ENCODE data around the gene TMEM178A.
"Not testable (repeated sequence)": the region's sequence is repeated elsewhere in the genome, so short reads cannot be mapped to it uniquely, and the experiment has no call there.

Gene TMEM178A

DNA sequence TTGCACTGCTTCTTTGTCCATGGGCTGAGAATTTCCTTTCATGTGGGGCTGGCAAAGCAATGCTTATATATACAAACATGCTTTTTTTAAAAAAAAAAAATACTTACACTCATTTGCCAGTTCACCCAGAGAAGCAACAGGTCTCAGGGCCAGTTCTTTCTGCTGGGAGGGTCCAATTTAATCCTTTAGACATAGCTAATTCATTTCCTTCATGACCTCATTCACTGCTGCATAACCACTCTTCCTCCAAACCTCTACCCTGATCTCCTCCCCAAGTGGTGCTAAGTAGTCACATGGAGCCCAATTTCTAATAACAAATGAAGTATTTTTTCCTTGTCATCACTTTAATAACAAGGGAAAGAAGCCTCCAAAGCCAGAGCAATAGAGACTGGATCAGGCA, 17.1 kb upstream of the TMEM178A start:
- DNase-seq (ENCODE audit: low read depth), result no peak

DNA sequence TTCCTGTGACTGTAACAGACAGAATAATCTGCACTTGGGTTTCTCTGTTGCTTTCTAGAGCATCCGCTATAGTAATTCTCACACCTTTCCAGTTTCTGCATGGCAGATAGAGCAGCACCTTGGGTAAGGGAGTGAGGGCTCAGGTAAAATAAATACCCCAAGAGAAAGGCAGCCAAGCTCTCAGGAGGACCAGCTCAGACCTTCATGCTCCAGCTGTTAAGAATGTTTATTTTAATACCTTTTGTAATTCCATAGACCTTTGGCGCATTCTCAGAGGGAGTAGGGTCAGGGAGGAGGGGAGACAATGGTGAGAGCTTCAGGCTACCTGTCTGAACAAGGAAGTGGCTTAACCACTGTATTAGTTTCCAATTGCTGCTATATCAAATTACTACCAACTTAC, 16.2 kb upstream of the TMEM178A start:
- no peak for DNase-seq (ENCODE audit: low read depth)

- DNase-seq (ENCODE audit: low read depth), result no peak
These were observed 15.2 kb upstream of the TMEM178A start for GRCh38 chr2:39650468-39650867.

- DNase-seq (ENCODE audit: low read depth), result not testable (repeated sequence)
These were observed 9.5 kb upstream of the TMEM178A start for GRCh38 chr2:39656215-39656614.

DNA sequence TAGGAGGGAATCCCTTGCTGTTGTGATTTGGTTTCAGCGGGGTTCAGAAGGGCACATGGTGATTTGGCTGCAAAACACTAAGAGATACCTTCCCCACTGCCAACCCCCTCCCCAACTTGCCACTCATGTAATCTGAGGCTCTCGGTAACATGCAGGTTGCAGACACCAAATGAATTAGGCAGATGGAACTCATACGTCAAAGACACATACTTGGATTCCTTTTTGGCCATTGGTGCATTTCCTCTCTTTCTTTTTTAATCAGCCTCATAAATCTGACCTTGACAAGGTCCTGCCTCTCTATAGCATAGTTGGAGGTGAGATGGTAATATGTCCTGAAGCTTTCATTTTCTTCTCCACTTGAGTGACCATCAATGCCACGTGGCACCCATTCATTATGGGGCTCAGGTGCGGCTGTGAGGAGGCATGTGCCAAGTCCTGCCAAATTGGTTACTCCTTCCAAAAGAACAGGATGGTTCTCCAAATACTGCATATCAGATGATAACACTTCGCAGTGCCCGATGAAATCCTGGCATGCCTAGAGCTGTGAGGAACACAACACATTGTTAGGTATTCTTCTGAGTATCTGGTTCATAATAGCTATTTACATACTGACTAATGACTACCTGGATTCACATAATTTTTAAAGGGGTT, 8.3 kb upstream of the TMEM178A start:
- no peak for DNase-seq (ENCODE audit: low read depth)

DNA sequence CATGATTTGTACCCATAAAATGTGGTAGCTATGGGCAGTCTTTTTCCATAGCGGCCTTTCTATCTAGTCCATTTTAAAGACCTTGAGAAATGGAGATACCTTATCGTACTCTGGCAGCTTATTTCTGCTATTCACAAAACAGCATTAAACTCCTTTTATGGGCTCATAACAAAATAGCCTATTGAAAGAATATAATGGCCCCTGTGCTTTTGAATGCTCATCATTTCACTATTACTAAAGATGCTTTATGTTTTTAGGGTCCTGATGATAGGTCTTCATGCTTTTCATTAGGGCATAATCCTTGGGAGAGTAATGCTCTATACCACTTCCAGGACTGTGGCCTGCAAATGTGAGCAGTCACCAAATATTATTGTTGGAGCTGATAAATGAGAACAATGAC, 7.3 kb upstream of the TMEM178A start:
- DNase-seq (ENCODE audit: low read depth), result no peak

- no peak for DNase-seq (ENCODE audit: low read depth)
These were observed 5.7 kb upstream of the TMEM178A start for GRCh38 chr2:39659765-39660611.

GRCh38 chr2:39660612-39661236, 5.0 kb upstream of the TMEM178A start:
- no peak for DNase-seq (ENCODE audit: low read depth)

GRCh38 chr2:39661826-39662225, 3.9 kb upstream of the TMEM178A start:
- no peak for DNase-seq (ENCODE audit: low read depth)

GRCh38 chr2:39663187-39663930, 2.4 kb upstream of the TMEM178A start:
- DNase-seq (ENCODE audit: low read depth), result no peak

DNA sequence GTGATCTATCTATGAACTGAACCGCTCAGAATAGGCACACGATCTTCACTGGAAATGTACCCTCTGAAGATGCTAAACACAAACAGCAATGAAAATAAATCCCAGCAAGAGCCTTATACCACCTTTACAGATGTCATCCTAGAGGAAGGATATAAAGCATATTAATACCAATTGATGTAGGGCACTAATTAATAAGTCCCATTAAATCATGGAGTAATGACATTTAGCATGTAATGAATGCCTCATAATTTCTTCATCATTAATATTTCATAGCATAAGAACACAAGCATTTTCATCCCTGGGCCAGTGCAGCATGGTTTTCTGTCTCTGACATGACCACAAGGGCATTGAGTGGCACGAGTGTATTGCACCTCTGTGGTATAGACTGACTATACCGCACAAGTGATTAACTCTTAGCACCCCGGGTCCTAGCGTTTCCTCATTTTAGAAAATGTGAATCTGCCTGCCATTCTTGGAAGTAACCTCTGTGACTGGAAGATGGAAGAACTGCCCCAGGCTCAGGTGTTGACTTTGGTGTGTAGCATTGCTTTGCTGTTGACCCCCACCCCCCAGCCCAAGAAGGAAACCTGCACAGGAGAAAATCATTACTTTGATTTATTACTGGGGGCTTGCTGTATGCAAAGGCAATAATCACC, 1.4 kb upstream of the TMEM178A start:
- no peak for DNase-seq (ENCODE audit: low read depth)

- no peak for DNase-seq (ENCODE audit: low read depth)
These were observed 677 bp upstream of the TMEM178A start for GRCh38 chr2:39664888-39665591.

- no peak for DNase-seq (ENCODE audit: low read depth)
These were observed 879 bp downstream of the TMEM178A start for GRCh38 chr2:39666491-39667101.

- DNase-seq (ENCODE audit: low read depth), result no peak
These were observed 1.6 kb downstream of the TMEM178A start for GRCh38 chr2:39667104-39667885.

DNA sequence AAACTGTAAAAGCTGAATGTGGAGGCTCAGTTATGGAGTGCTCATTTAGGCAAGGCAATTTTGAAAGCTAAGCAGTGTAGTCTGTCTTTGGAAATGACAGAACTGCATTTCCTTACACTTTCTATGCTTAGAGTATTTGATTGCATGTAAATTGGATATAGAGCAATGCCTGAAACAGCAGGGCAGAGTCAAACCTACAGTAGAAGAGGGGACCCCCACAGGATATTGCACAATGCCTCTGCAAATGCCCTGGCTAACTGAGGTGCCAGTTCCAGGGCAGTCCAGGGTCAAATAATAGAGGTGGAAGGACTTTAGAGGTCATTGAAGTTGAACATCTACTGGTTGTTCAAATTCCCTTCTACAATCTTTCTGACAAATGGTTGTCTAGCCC, 2.2 kb downstream of the TMEM178A start:
- no peak for DNase-seq (ENCODE audit: low read depth)

- no peak for DNase-seq (ENCODE audit: low read depth)
These were observed 2.9 kb downstream of the TMEM178A start for GRCh38 chr2:39668576-39669080.

GRCh38 chr2:39671604-39672003, 5.9 kb downstream of the TMEM178A start:
- no peak for DNase-seq (ENCODE audit: low read depth)

DNA sequence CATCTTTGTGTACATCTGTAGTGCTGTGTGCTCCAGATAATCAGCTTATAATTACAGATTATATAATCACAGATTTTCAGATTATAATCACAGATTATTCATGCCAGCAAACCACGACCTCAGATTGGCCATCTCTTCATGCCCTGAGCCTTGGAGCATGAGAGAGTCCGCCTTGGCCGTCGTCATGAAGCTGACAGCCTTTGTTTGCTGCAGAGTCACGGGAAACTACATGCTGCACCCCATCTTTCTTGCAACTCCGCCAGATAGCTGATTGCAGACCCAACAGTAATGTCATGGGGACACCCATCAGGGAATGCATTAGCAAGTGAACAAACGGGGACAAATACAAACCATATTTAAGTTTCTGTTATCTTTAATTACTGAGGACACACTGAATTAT, 7.3 kb downstream of the TMEM178A start:
- DNase-seq (ENCODE audit: low read depth), result no peak

GRCh38 chr2:39676342-39676741, 10.6 kb downstream of the TMEM178A start:
- DNase-seq (ENCODE audit: low read depth), result no peak

GRCh38 chr2:39678170-39678569, 12.5 kb downstream of the TMEM178A start:
- no peak for DNase-seq (ENCODE audit: low read depth)
